D341Med (cell line): ENCODE measurements around the gene MRPL9.

ENCODE experiments used
- DNase-seq: peaks from one replicate; pipeline ENCODE4 v3.0.0; 2012; ENCODE audit warnings: low spot score

The MRPL9 gene

GRCh38 chr1:151729966-151730291 lies 33.4 kb downstream of the MRPL9 start:
- no peak for DNase-seq

- DNase-seq = no peak
Observed at GRCh38 chr1:151729157-151729965, 33.9 kb downstream of the MRPL9 start.

DNA sequence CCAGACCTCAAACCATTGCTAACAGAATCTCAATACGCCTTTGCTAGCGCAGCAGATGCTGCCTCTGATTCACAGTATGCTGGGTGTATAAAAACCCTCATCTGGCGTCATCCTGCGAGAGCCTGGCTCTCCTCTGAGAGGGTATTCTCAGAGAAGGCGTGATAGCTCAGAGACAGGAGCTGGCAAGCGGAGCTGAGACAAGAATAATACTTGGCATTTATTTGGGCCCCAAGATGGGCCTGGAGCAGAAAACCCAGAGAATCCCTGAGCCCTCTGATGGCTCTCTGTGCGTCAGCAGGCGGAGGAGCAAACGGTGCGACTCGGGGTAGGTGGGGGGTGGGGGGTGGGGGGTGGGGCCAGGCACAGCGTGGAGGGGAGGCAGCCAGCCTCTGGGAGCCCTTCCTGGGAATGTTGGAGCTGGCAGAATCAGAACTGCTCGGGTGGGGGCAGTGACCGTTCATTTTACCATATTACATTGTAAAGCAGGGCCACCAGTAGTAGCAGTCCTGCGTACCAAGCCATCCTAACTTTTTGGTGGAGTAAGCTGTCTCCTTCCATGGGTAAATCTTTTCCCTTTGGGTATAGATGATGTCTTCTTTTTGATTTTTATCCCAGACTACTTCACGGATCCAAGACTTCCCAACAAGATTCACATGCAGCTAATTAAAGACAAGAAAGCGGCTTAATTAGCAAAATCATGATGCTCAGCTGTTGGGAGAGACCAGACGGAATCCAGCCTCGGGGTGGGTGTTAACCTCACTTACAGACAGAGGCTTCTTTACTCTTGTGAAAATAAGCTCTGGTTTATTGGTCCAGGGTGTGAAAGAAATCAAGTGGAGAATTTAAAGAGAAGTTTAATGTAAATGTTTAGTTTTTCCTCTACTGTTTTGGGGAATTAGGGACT lies 34.9 kb downstream of the MRPL9 start:
- no peak for DNase-seq

DNA sequence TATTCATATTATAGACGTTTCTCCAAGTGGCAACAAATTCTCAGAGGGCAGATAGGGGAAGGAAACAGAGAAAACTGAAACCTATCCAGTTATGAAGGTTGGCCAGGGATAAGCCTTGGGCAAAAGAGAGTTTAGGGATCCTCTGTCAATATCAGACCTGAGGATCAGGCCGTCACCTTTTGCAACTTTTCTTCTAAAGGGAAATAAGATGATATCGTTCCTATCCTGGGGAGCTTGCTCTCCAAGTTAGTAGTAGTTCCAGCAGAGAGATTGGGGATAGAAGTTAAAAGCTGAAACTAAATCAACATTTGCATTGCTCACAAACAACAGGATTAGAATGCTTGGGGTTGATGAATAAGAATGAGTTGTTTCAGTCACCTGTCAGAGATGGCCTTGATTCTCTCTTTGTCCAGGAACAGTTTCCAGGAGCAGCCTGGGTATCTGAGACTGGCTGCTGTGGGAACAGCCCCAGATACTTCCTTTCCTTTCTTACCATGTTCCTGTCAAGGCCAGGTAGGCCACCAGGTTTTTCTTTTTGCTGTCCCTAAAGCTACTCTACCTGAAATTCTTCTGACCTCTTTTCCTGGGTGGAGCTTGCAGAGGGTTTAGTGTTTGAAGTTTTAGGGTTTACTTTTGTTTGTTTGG lies 39.4 kb downstream of the MRPL9 start:
- no peak for DNase-seq

GRCh38 chr1:151721788-151722510 lies 41.3 kb downstream of the MRPL9 start:
- no peak for DNase-seq

DNA sequence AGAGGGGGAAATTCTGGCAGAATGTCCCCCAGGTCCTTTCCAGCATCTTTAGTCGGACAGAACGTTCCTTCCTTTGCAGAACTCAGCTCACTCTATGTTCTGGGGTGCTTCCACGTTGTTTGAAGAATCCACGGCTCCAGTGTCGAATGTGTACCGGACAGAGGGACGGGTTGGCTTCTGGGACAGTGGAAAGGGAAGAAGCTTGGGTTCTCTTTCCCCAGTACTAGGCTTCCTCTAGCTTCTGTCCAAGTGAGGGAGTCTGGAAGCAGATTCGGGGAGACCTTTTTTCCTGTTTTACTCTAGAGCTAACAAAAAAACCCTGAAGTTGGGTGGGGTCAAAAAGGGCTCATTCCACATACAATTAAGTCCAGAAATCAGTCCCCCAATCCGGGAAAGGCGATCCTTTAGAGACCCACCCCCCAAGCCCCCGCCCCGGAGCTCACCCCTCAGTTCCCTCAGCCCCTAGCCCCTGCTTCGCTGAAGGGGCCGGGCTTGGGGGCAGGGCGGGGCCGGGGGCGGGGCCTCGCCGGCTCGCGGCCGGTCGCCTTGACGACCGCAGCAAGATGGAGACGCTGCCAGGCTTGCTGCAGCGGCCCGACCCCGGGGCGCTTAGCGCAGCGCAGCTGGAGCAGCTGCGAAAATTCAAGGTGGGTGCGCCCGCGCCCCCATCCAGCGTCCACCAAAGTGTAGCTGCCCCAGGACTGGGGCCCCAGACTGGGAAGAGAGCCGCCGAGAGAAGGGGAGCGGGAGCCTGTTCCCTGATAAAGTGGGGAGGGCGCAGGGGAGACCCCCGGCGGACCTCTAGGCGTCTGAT lies 42.1 kb downstream of the MRPL9 start, which contains the start of gene RIIAD1:
TSS of gene RIIAD1 (plus strand) at position 549 of the 814 bp plus-strand sequence. CDS start at position 564, 15 bp downstream.
- DNase-seq = no peak

- DNase-seq = no peak
Observed at GRCh38 chr1:151720554-151720953, 42.7 kb downstream of the MRPL9 start.

- no peak for DNase-seq
Observed at GRCh38 chr1:151720125-151720524, 43.2 kb downstream of the MRPL9 start.

DNA sequence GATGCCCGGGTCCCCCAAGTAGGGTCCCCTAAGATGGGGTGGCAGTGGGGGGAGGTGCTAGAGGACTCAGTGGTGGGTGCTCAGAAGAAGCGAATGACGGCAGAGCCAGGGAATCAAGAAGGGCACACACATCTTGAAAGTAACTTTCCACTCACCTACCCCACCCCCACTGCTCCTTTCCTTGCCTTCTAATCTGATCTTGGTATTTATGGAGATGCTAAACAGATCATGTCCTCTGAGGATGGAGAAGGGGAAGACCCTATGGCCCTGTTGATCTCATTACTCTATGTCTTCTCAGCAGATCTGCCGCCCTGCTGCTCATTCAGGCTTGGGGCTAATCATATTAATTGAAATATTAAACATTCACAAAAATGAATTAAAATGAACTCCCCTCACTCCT lies 44.6 kb downstream of the MRPL9 start:
- DNase-seq = no peak

DNA sequence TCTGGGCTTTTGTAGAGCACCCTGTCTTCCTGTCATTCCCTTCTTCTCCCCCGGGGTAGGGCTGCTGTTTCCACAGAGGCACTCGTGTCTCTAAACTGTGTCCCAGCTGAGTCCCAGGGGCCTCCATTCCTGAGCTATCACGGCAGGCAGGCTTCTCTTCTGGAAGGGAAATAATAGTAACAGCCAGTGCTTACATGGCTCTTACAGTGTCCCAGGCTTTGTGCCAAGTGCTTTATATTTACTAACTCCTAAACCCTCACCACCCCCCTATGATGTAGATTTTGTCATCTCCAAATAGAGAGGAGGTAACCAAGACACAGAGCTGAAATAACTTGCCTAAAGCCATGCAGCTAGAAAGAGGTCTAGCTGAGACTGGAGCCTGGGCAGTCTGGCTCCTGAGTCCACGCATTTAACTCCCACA lies 45.3 kb downstream of the MRPL9 start:
- DNase-seq = no peak

GRCh38 chr1:151716771-151717631 lies 46.3 kb downstream of the MRPL9 start, which contains the start of gene CELF3:
Gene CELF3 (minus strand): TSS chr1:151716803. CDS start chr1:151716020, 783 bp downstream.
- peak; percentile 93 for DNase-seq

DNA sequence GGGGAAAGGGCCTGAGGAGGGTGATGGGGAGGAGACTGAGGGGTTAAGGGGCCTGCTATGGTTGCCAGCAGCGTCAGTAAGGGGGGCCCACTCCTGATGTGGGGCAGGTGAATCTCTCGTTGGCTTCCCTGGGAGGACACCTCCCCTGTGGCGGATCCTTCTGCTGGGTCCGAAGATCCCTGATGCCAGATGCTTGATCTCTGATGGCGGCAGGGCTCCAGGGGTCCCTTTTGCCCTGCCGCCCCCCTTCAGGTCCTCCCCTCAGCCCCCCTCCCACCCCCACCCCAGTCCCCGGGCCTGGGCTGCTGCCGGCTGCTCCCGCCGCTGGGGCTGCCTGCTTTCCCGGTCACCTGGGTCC lies 46.9 kb downstream of the MRPL9 start:
- DNase-seq = peak; percentile 54

- DNase-seq = peak; percentile 82
Observed at GRCh38 chr1:151715726-151716404, 47.4 kb downstream of the MRPL9 start.

DNA sequence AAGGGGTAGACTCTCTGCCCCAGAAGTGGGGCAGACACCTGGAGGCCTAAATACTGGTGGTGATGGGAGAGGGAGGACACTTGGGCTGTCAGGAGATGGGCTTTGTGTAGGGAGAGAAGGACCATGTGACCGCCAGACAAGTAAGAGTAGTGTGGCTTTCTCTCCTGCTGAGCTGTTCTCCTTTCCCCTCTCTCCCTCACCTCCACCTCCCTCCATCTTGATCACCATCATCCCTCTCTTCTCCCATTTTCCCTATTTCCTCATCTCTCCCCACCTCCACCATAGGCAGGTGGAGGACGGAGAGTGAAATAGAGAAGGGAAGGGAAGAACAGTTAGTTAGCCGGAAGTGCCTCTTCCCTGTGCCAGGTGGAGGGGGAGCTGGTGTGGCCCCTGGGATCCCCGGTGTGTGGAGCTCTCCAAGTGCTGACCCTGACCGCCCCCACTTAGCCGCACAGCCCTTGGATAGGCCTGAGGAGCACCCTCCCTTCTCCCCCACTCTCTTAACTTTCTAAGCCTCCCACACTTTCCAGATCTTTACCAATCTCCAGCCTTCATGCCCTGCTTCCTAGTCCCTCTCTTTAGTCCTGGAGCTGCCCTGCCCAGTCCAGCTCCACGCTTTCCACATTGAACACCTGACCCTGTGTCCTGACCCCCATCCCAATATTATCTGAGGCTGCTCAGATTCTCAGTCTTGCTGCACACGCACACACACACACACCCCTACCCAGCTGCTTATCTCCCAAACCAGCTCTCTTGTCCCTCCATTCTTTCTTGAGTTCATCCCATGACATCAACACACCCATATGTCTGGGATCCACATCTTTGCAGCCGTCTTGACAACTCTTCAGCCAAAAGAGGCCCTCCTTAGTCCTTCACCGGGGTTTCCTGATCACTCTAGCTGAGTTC lies 48.2 kb downstream of the MRPL9 start:
- no peak for DNase-seq

- DNase-seq = no peak
Observed at GRCh38 chr1:151713874-151714273, 49.4 kb downstream of the MRPL9 start.

GRCh38 chr1:151713044-151713443 lies 50.3 kb downstream of the MRPL9 start:
- no peak for DNase-seq

GRCh38 chr1:151711951-151712350 lies 51.3 kb downstream of the MRPL9 start:
- DNase-seq = no peak

GRCh38 chr1:151711044-151711800 lies 52.1 kb downstream of the MRPL9 start:
- DNase-seq = peak; percentile 94
